ENCODE data around the gene BRAF. TPM values are rescaled to one million over a fixed set of nuclear protein-coding genes. Genes with fewer than 3 reads are reported as not detected.
"Not testable (repeated sequence)": the region's sequence is repeated elsewhere in the genome, so short reads cannot be mapped to it uniquely, and the experiment has no call there.

The BRAF gene
- total RNA-seq, 1 experiment from 2014 or later: 15.2 TPM

DNA sequence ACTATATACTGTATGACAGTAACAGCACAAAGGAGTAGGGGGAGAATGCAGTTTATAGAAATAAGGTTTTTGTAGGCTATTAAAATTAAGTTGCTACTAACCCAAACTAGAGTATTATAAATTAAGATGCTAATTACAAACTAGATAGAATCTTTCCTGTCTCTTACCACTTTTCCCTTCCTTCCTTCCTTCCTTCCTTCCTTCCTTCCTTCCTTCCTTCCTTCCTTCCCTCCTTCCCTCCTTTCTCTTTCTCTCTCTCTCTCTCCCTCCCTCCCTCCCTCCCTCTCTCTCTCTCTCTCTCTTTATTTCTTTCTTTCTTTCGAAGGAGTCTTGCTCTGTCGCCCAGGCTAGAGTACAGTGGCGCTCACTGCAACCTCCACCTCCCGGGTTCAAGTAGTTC, 36.4 kb upstream of the BRAF start:
- DNase-seq (no peak), ATAC-seq (no peak)
- ChIA-PET CTCF (no interaction called here), POLR2A (ENCODE audit: unreplicated experiment) (no interaction called here)
- no peaks in the 10 kb centered on the region for H4K20me1 ChIP-seq (ENCODE audit: low read length)
- H3K27ac ChIP-seq (ENCODE audit: low read length): no peak overlapping the region
- no peaks in the 10 kb centered on the region for H3K9me2 ChIP-seq (replicated peaks; ENCODE audit: low read length)
- no TSS peak for BruUV-seq (replicated peaks)
- no peaks in the 10 kb centered on the region for H3K9me3 ChIP-seq (ENCODE audit: low read length)
- no peaks in the 10 kb centered on the region for H3K79me2 ChIP-seq (ENCODE audit: low read length)
- H3K27me3 ChIP-seq (ENCODE audit: low read length): no peaks in the 10 kb centered on the region
- H3K4me3 ChIP-seq (ENCODE audit: low read length): no peak overlapping the region
- no peak overlapping the region for H3K4me2 ChIP-seq (ENCODE audit: low read length)
- H3K4me1 ChIP-seq (ENCODE audit: insufficient read depth, low read length): no peaks in the 10 kb centered on the region
- no peak overlapping the region for H3K9ac ChIP-seq (ENCODE audit: low read length)
- intact Hi-C loops (cut with micrococcal nuclease): no loop called here
- H3F3A ChIP-seq (ENCODE audit: low read length, unreplicated experiment): no peaks in the 10 kb centered on the region
- TF ChIP-seq EZH2phosphoT487 (IDR thresholded peaks at IDR 0.05; ENCODE audit: borderline replicate concordance, low read length) (no peak), EZH2 (IDR thresholded peaks at IDR 0.05; ENCODE audit: low read length, unreplicated experiment) (no peak)
- TF ChIP-seq, protein P1, sequence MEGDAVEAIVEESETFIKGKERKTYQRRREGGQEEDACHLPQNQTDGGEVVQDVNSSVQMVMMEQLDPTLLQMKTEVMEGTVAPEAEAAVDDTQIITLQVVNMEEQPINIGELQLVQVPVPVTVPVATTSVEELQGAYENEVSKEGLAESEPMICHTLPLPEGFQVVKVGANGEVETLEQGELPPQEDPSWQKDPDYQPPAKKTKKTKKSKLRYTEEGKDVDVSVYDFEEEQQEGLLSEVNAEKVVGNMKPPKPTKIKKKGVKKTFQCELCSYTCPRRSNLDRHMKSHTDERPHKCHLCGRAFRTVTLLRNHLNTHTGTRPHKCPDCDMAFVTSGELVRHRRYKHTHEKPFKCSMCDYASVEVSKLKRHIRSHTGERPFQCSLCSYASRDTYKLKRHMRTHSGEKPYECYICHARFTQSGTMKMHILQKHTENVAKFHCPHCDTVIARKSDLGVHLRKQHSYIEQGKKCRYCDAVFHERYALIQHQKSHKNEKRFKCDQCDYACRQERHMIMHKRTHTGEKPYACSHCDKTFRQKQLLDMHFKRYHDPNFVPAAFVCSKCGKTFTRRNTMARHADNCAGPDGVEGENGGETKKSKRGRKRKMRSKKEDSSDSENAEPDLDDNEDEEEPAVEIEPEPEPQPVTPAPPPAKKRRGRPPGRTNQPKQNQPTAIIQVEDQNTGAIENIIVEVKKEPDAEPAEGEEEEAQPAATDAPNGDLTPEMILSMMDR (conservative IDR thresholded peaks at IDR 0.05; ENCODE audit: low read depth, low read length): no peak
- H3K36me3 ChIP-seq (ENCODE audit: low read depth, low read length): no peaks in the 10 kb centered on the region
- H2AFZ ChIP-seq (ENCODE audit: low read length): no peak overlapping the region

DNA sequence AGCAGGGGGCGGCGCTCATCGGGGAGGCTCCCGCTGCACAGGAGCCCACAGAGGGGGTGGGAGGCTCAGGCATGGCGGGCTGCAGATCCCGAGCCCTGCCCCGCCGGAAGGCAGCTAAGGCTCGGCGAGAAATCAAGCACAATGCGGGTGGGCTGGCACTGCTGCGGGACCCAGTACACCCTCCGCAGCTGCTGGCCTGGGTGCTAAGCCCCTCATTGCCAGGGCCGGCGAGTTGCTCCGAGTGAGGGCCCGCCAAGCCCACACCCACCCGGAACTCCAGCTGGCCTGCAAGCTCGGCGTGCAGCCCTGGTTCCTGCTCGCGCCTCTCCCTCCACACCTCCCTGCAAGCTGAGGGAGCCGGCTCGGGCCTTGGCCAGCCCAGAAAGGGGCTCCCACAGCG, 32.3 kb upstream of the BRAF start:
- ATAC-seq; intact Hi-C loops (cut with micrococcal nuclease): not testable (repeated sequence)

DNA sequence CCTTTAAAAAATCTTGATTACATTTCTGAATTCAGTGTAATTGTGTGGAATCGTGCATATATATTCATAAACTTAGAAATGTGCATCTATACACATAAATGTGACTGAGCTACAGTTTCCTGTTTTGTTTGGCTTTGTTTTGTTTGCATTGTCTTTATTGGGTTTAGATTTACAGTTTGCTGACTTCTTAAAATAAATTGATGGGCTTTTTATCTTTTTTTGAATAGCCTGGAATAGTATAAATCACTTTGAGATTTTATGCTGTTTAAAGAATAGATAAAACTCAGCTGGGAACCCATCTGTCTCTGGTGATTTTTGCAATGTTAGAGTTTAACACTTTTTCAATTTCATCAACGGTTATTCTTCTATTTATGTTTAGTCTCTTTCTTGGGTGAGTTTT, 21.2 kb upstream of the BRAF start:
- no peak for DNase-seq
- H3K4me1 ChIP-seq (ENCODE audit: insufficient read depth, low read length): no peaks in the 10 kb centered on the region
- H3K9me3 ChIP-seq (ENCODE audit: low read length): no peaks in the 10 kb centered on the region
- no peaks in the 10 kb centered on the region for H3K79me2 ChIP-seq (ENCODE audit: low read length)
- TF ChIP-seq EZH2 (IDR thresholded peaks at IDR 0.05; ENCODE audit: low read length, unreplicated experiment): no peak
- TF ChIP-seq EZH2phosphoT487 (IDR thresholded peaks at IDR 0.05; ENCODE audit: borderline replicate concordance, low read length): no peak
- TF ChIP-seq, protein P1 (conservative IDR thresholded peaks at IDR 0.05; ENCODE audit: low read depth, low read length): no peak
- no peak overlapping the region for H2AFZ ChIP-seq (ENCODE audit: low read length)
- H3K9ac ChIP-seq (ENCODE audit: low read length): no peak overlapping the region
- no TSS peak for BruUV-seq (replicated peaks)
- H3K9me2 ChIP-seq (replicated peaks; ENCODE audit: low read length): no peaks in the 10 kb centered on the region
- no peaks in the 10 kb centered on the region for H4K20me1 ChIP-seq (ENCODE audit: low read length)
- no peaks in the 10 kb centered on the region for H3K36me3 ChIP-seq (ENCODE audit: low read depth, low read length)
- ChIA-PET POLR2A (ENCODE audit: unreplicated experiment) (no interaction called here), CTCF (no interaction called here)
- H3K27ac ChIP-seq (ENCODE audit: low read length): no peak overlapping the region
- ATAC-seq: no peak
- intact Hi-C loops (cut with micrococcal nuclease): no loop called here
- no peak overlapping the region for H3K4me2 ChIP-seq (ENCODE audit: low read length)
- H3F3A ChIP-seq (ENCODE audit: low read length, unreplicated experiment): no peaks in the 10 kb centered on the region
- no peak overlapping the region for H3K4me3 ChIP-seq (ENCODE audit: low read length)
- no peaks in the 10 kb centered on the region for H3K27me3 ChIP-seq (ENCODE audit: low read length)

More for the DNA sequence above, 32.3 kb upstream of the BRAF start:
- H3K9me3 ChIP-seq (ENCODE audit: low read length); POLR2A ChIA-PET (ENCODE audit: unreplicated experiment); H3K4me3 ChIP-seq (ENCODE audit: low read length); H2AFZ ChIP-seq (ENCODE audit: low read length); H4K20me1 ChIP-seq (ENCODE audit: low read length); H3K9ac ChIP-seq (ENCODE audit: low read length); H3K27me3 ChIP-seq (ENCODE audit: low read length); H3K27ac ChIP-seq (ENCODE audit: low read length); H3K79me2 ChIP-seq (ENCODE audit: low read length); CTCF ChIA-PET; DNase-seq; H3K9me2 ChIP-seq (replicated peaks; ENCODE audit: low read length); H3F3A ChIP-seq (ENCODE audit: low read length, unreplicated experiment); H3K4me2 ChIP-seq (ENCODE audit: low read length); BruUV-seq (replicated peaks); H3K36me3 ChIP-seq (ENCODE audit: low read depth, low read length); H3K4me1 ChIP-seq (ENCODE audit: insufficient read depth, low read length): not testable (repeated sequence)

DNA sequence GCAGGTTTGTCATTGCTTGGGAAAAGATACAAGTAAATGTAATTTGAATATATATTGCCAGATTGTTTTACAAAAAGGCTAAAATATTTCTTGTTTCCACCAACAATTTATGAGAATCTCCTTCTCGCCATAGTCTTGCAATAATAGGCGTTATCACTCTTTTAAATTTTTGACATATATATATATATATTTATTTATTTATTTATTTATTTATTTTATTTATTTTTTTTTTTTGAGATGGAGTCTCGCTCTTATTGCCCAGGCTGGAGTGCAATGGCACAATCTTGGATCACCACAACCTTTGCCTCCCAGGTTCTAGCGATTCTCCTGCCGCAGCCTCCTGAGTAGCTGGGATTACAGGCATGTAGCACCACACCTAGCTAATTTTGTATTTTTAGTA, 17.5 kb upstream of the BRAF start:
- intact Hi-C loops (cut with micrococcal nuclease); H3K27me3 ChIP-seq (ENCODE audit: low read length); H3K36me3 ChIP-seq (ENCODE audit: low read depth, low read length); H3K4me1 ChIP-seq (ENCODE audit: insufficient read depth, low read length); H3K9ac ChIP-seq (ENCODE audit: low read length); H4K20me1 ChIP-seq (ENCODE audit: low read length); H3K9me2 ChIP-seq (replicated peaks; ENCODE audit: low read length); H3F3A ChIP-seq (ENCODE audit: low read length, unreplicated experiment); DNase-seq; H3K4me3 ChIP-seq (ENCODE audit: low read length); H3K4me2 ChIP-seq (ENCODE audit: low read length); H3K9me3 ChIP-seq (ENCODE audit: low read length); H3K27ac ChIP-seq (ENCODE audit: low read length); ATAC-seq; CTCF ChIA-PET; H2AFZ ChIP-seq (ENCODE audit: low read length); BruUV-seq (replicated peaks); H3K79me2 ChIP-seq (ENCODE audit: low read length); POLR2A ChIA-PET (ENCODE audit: unreplicated experiment): not testable (repeated sequence)

All from PC-3 (cell line).